Glomerular visceral epithelial cell (primary cell): ENCODE data around the gene RAB40C.
A peak's percentile ranks its signal among the peaks of the same experiment; 100 is the strongest.

Experiments used
- DNase-seq: peaks from one replicate; pipeline ENCODE4 v3.0.0-alpha.2; 2016; ENCODE audit errors: extremely low spot score

Gene RAB40C

DNA sequence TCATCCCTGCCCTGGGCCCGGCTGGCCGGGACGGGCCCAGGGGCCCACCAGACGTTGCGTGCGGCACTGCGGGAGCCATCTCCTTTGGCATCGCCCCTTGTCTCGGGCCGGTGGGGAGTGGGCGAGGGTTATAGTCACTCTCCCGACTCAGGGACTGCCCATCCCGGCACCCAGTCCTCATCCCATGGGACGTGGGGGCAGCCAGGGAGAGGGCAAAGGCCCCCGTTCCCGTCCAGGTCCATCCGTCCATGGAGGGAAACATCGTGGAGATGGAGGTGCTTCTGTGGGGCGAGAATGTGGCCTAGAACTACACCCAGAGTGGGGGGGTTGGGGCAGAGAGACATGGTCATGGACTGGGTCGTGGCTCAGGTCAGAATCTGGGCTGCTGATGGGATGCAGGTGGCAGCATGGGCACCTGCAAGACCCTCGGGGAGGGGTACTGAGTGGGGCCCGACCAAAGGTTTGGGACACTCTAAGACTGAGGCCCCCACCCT lies 56.9 kb downstream of the RAB40C start:
- DNase-seq = no peak

DNA sequence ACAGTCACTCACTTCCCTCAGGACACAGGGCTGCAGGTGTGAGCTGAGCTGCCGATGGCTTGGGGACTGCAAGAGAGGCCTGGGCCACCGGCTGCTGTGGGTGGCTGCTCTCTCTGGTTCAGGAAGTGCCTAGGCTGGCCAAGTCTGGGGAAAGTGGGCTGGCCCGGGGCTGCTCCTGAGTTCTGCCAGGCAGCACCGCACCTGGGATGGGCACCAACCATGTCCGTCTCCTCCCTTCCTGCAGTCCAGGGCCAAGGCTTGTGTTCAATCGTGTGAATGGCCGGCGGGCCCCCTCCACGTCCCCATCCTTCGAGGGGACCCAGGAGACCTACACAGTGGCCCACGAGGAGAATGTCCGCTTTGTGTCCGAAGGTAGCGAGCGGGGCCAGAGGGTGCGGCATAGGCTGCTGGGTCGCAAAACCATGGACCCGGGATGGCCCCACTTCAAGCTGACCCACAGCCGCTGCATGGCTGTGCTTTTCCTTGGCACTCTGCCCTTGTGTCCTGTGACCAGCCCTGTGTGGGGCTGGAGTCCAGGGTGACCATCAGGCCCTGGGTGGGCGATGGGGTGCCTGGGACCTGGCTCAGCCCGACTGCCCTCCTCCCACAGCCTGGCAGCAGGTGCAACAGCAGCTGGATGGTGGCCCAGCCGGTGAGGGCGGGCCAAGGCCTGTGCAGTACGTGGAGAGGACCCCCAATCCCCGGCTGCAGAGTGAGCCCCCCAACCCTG lies 57.5 kb downstream of the RAB40C start:
- no peak for DNase-seq

DNA sequence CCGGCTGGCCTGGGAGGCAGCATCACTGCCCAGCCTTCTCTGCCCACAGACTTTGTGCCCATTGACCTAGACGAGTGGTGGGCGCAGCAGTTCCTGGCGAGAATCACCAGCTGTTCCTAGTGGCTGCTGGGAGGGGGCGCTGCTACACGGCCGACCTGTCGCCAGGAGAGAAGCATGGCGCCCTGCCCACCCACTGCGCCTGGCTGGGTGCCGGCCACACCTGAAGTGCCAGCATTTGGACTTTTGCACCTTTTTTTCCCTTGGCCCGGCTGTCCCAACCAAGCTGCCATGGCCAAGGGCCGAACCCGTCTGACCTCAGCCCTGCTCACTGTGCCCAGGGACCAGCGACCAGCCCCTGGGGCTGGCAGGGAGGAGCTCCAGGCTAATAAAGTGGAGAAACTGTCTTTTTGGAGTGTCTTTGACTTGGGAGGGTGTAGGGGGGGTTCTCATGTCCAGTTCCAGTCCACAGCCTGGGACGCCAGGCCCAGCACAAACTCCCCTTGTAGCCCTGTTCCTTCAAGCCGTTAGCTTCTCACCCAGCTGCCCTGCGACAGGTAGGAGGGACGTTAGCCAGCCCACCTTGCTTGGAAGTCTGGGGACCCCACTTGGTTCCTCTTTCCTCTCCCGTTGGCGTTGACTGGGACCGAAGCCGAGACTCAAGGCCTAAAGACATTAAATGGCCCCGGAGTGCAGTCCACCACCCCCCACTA lies 58.4 kb downstream of the RAB40C start:
- peak; percentile 53 for DNase-seq

DNA sequence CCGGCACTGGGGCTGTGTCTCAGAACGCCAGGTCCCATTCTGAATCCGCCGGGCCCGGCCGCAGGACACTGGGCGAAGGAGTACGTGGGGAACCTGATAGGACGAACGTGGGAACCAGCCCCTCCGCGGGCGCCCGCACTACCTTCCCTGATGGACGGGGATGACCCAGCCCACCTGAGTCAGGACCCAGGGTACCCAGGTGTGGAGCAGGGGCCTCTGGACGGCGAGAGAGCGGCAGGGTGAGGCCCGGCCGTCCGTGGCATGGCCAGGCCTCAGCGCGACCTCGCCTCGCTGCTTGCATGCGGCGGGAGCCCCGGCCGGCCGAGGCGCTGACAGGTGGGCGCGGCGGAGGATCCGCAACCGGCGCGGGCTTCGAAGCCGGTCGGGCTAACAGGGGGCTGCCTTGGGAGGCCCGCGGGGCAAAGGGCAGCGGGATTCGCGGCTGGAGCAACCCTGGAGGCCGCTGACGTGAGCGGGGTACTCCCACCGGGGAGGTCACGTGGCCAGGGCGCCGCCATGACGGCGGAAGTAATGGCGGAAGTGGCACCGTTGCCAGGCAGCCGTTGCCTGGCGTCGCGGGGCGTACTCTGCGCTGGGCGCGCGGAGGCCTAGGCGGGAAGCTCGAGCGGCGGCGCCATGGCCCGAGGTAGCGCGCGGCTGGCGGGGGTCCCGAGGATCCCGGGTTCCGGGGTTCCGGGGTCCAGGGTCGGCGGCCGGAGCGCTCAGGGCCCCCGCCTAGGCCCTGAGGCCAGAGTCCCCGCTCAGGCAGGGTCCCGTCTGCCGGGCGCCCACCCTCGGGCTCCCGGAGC lies 59.1 kb downstream of the RAB40C start, which contains the start of gene WDR90:
Gene WDR90, plus strand, starts transcription at position 585 of the 809 bp plus-strand sequence. Its CDS starts 52 bp downstream, at position 637.
- peak; percentile 85 for DNase-seq

DNA sequence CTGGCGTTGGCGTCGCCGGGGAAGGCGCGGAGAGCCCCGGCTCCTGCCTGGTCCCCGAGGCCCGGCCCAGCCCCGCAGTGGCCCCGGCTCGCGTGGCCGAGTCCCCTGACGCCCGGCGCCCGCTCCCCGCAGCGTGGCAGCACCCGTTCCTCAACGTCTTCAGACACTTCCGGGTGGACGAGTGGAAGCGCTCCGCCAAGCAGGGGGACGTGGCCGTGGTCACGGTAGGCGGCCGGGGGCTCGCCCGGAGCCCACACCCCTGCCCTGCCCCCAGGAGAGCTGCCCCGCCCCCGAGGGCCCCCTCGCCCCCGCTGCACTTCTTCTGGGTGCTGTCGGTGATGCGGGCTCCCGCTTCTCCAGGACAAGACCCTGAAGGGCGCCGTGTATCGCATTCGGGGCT lies 59.8 kb downstream of the RAB40C start:
- no peak for DNase-seq

DNA sequence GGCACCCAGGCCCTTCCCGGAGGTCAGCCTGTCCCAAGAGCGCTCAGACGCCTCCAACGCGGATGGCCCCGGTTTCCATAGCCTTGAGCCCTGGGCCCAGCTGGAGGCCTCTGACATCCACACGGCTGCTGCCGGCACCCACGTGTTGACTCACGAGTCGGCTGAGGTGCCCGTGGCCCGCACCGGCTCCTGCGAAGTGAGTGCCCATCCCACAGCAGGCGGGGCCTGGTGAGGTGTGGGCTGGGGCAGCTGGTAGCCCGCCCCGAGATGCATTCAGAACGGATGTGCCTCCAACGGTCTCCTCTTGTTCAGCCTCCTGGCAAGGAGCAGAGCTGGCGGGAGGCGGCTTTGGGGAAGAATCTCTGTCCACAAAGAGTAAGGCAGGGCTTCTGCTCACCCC lies 62.0 kb downstream of the RAB40C start:
- DNase-seq = no peak

DNA sequence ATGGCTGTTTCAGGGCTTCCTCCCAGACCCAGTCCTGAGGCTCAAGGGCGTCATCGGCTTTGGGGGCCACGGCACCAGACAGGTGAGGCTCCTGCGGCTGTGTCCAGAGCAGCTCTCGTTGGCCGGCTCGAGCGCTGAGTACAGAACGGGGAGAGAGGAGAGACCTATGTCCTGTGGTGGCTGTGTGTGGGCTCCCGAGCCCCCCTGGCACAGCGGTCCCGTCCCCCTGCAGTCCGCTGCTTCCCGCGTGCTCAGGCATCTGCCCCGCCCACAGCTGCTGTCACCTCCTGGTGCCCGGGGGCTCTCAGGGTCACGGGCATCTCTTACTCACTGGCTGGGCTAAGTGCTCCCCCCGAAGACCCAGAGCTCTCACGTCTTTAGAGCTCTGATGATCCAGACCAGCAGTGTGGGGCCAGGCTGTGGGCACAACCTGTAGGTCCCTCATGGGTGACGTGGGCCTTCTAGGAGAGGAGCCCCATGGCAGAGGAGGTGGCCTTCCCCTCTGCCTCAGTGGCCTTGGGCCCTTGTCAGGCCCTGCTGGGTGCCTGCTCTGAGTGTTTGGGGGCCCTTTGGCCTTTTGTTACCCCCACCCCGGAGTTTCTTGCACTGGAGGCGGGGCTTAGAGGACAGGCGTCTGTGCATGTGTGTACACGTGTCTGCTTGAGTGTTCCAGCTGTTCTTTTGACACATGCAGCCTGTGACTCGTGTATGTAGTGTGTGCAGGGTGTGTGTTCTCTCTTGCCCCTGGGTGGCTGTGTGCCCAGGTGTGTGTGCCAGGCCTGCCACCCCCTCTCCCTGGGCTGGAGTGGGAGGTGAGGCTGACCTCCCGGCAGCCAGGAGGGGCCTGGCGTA lies 62.8 kb downstream of the RAB40C start:
- no peak for DNase-seq

DNA sequence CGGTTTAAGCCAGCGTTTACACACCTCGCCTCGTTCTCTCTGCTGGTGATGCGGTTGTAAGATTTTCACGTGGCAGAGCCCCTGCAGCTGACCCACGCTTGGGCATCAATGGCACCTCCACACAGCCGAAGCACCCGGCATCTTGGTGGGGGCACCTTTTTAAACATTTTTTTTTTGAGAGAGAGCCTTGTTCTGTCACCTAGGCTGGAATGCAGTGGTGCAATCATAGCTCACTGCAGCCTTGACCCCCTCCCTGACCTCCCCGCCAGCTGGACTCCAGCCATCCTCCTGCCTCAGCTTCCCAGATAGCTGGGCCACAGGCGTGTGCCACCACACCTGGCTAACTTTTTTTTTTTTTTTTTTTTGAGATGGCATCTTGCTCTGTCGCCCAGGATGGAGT lies 64.2 kb downstream of the RAB40C start:
- DNase-seq = no peak

DNA sequence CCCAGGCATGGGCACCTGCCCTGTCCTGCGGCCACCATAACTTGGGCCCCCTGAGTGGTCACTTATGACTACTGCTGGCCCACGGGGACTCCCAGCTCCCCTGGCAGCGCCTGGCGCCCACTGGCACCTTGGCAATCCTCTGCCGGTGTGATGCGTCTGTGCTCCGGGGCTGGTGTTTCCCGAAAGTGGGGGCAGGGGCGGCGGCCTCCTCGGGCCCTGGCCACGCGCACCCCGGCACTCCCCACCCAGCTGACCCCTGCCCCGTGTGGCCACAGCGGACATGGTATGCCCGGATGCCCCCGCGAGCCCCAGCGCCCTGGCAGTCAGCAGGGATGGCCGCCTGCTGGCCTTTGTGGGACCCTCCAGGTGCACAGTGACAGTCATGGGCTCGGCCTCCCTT lies 67.6 kb downstream of the RAB40C start:
- DNase-seq = no peak

DNA sequence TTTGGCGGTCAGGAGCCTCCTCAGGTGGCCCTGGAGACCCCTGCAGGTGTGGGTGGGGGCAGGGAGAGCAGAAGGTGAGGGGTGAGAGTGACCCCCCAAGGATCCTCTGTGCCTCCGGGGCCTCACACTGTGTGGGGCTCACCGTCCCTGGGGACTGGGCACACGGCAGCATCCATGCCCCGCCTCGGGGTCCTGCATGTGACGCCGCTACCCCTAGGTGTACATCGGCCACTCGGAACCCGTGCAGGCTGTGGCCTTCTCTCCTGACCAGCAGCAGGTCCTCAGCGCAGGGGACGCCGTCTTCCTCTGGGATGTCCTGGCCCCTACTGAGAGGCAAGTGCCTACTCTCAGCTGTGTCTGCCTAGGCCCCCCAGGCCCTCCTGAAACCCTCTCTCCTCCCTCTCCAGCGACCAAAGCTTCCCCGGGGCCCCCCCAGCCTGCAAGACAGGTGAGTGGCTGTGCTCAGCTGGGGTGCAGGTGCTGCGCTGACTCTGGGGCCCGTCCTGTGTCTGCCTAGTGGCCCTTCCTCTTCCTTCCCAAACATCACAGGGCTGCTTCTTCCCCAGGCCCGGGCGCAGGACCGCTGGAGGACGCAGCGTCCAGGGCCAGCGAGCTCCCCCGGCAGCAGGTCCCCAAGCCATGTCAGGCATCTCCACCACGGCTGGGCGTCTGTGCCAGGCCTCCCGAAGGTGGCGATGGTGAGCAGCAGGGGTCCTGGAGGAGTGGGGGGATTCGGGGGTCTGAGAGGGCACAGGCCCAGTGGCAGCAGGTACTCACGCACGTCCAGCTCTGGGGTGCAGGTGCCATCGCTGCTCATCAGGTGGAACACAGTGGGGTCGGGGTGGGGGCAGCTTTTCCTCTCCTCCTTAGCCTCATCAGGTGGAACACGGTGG lies 69.1 kb downstream of the RAB40C start:
- DNase-seq = no peak

DNA sequence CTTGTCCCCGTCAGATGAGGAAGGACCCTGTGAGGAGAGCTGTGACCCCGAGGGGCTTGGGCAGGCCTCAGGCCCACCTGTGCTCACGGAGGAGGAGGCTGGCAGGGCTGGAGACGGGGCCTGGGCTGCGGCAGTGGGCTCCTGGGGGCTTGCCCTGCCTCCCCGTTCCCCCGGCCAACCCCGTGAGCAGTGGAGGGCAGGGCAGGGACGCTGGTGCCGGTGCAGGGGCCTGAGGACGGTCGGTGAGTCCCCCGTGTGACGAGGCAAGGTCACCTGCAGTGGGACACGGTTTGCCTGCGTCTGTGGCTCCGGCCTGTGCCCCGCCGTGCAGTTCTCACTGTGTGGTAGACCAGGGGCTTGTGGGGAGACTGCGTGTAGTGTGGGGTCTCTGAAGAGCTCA lies 69.8 kb downstream of the RAB40C start:
- no peak for DNase-seq

DNA sequence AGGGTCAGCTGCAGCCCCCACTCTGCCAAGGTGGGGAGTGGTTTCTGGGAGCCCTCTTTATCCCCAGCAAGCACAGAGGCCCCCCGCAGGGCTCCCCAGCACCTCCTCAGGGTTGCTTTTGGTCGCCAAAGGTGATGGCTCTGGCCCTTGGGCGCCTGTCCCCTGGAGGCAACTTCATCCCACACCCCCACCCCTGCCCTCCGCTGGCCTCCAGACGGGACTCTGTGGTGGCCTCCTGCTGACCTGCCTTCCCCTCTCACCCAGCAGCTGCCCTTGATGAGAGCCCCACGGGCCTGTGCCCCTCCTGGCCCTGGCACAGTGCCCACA lies 70.2 kb downstream of the RAB40C start:
- no peak for DNase-seq

DNA sequence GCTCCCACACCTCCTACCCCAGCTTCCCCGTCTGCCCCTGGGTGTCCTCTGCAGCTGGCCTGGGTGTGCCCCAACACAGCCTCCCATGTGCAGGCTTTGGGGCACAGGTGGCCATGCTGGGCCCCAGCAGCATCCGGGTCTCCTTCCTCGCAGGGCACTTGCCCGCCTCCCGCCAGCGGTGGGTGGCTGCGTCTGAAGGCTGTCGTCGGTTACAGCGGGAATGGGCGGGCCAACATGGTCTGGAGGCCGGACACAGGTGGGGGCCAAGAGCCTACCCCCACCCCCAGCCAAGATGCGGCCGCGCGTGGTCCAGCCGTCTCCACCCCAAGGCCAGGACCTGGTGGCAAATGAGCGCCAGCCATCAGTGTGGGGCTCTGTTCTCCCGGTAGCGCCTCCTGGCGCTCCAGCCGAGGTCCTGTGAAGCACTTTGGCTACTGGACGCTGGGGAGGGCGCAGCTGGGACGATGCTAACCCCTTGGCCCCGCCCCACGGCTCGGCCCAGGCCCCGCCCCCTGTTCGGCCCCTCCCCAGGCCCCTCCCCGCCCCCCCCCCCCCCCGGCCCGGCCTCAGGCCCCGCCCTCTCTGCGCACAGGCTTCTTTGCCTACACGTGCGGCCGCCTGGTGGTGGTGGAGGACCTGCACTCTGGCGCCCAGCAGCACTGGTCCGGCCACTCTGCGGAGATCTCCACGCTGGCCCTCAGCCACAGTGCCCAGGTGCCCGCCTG lies 70.8 kb downstream of the RAB40C start:
- DNase-seq = peak; percentile 56

DNA sequence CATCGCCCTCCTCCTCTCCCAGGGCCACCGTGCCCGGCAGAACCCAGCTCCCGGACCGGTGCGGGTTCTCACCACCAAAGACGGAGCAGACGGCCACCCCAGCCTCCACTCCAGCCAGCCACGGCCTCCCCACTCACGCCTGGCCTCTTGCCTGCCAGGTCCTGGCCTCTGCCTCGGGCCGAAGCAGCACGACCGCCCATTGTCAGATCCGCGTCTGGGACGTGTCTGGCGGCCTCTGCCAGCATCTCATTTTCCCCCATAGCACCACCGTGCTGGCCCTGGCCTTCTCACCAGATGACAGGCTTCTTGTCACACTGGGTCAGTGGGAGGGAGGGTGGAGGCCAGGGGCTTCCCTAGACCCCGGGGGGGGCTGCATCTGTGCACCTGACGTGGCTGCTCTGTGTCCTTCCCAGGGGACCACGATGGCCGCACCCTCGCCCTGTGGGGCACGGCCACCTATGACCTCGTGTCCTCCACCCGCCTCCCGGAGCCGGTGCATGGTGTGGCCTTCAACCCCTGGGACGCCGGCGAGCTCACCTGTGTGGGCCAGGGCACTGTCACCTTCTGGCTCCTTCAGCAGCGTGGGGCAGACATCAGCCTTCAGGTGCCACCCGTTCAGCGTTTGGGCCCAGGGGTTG lies 71.4 kb downstream of the RAB40C start:
- no peak for DNase-seq

DNA sequence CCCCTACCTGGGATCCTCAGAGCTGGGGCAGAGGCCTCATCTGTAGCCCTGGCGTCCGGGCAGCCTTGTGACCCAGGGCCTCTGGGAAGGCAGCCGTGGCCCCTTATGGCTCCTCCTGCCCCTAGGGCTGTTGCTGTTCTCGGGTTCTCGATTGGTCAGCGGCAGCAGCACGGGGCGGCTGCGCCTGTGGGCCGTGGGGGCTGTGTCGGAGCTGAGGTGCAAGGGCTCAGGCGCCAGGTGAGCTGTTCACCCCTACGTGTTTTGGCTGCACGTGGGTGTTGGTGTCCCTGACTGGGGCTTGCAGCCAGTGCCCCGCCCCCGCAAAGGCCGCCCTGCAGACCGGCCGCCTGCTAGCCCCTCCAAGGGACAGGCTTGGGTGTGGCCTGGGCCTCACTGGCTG lies 72.2 kb downstream of the RAB40C start:
- no peak for DNase-seq

DNA sequence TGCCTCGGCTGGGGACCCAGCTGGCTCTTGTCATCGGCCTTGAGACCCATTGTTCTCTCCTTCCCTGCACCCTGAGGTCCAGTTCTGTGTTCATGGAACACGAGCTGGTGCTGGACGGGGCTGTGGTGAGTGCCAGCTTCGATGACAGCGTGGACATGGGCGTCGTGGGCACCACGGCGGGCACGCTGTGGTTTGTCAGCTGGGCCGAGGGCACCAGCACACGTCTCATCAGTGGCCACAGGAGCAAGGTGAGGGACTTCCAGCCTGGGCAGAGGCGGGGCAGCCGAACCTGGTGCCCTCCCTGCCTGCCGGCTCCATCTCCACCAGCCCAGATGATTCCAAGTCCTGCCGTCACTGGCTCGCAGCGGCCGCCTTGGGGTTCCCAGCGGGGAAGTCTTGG lies 72.7 kb downstream of the RAB40C start:
- DNase-seq = no peak

DNA sequence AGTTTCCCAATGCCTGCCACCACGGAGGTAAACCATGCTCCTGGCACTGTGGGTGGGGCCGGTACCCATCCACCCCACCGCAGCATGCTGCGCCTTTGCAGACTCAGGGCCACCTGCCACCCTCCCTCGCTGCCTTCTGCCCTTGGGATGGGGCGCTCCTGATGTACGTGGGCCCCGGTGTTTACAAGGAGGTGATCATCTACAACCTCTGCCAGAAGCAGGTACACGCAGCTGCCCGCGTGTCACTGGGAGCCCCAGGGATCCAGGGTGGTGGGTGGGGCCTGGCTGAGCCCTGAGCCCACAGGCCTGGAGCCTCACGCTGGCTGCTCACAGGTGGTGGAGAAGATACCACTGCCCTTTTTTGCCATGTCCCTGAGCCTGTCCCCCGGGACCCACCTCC lies 76.7 kb downstream of the RAB40C start:
- DNase-seq = no peak

DNA sequence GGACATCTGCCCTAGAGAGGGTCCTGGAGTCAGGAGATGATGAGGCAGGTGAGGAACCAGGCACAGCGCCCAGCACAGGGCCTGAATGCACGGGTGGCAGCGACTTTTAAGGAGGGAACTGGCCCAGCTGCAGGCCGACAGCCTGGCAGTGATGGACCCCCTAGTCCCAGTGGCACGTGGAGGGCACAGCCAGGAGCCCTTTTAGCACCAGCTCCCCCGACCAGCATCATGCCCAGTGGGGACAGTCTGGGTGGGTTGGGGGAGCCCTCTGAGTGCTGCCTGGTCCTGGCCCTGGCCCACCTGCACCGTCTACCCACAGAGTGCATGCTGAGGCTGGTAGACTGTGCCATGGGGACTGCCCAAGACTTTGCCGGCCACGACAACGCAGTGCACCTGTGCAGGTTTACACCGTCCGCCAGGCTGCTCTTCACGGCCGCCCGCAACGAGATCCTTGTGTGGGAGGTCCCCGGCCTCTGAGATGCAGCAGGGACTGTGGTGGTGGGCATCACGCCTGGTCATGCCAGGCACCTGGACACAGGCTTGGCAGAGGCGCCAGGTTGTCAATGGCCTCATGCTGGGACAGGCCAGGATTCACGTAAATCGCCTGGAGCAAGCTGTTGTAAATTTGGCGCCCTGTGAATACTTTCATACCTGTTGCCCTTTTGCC lies 77.4 kb downstream of the RAB40C start:
- DNase-seq = no peak
